Natural killer cell (primary cell): Measurements from ENCODE around the gene RAB8B. TPM values are rescaled to one million over a fixed set of nuclear protein-coding genes. Genes with fewer than 3 reads are reported as not detected.

Experiments
- ATAC-seq, 3 donors: fragments of 150-1000 bp in 2 of 3; fragments of 200-7000 bp in 1 of 3; cut with Tn5 transposase; 1 replicate in 1 of 3; 2 replicates in 2 of 3; pipeline ENCODE4 v1.10.0; 2021; ENCODE audit warnings: mild to moderate bottlenecking in 2 of 3, moderate library complexity in 2 of 3
- DNase-seq, 2 donors: peaks; one replicate each; pipeline versions ENCODE4 v3.0.0 to v3.0.0-alpha.2; 2013 to 2021; ENCODE audit warnings: mixed read lengths in 1 of 2
- H3K27ac ChIP-seq: one replicate; pipeline ENCODE4 v1.5.1; 2013; ENCODE audit warnings: mild to moderate bottlenecking, low read length
- H3K27me3 ChIP-seq: one replicate; pipeline ENCODE4 v1.6.1; 2013; ENCODE audit warnings: low read length; ENCODE audit not compliant: control insufficient read depth, insufficient read depth
- H3K36me3 ChIP-seq: one replicate; pipeline ENCODE4 v1.6.1; 2013; ENCODE audit warnings: low read length; ENCODE audit not compliant: control insufficient read depth, insufficient read depth
- H3K4me1 ChIP-seq: one replicate; pipeline ENCODE4 v1.6.1; 2013; ENCODE audit warnings: low read length; ENCODE audit not compliant: control insufficient read depth, insufficient read depth
- H3K4me3 ChIP-seq: one replicate; pipeline ENCODE4 v1.5.1; 2013; ENCODE audit warnings: low read length
- H3K9me3 ChIP-seq: one replicate; pipeline ENCODE4 v1.6.1; 2013; ENCODE audit warnings: low read length; ENCODE audit not compliant: control insufficient read depth, insufficient read depth
- H3K27ac Mint-ChIP-seq, 2 donors: one replicate each; pipeline ENCODE4 v1.8.0; 2022; ENCODE audit warnings: mild to moderate bottlenecking in 2 of 2, mixed read lengths in 2 of 2, moderate library complexity in 1 of 2
- H3K27me3 Mint-ChIP-seq, 2 donors: one replicate each; pipeline ENCODE4 v1.8.0; 2022; ENCODE audit warnings: low read depth in 2 of 2, mixed read lengths in 2 of 2
- H3K36me3 Mint-ChIP-seq: one replicate; pipeline ENCODE4 v1.8.0; 2022; ENCODE audit warnings: mixed read lengths
- H3K4me1 Mint-ChIP-seq, 2 donors: one replicate each; pipeline ENCODE4 v1.8.0; 2022; ENCODE audit warnings: mixed read lengths in 2 of 2
- H3K4me3 Mint-ChIP-seq: one replicate; pipeline ENCODE4 v1.8.0; 2022; ENCODE audit warnings: mild to moderate bottlenecking, moderate library complexity, mixed read lengths
- H3K9me3 Mint-ChIP-seq, 2 donors: one replicate each; pipeline ENCODE4 v1.8.0; 2022; ENCODE audit warnings: mixed read lengths in 2 of 2
- WGBS: methylation state at CpG from one replicate; pipeline ENCODE4 v1.1.7; 2013; ENCODE audit warnings: missing lambda C conversion rate; ENCODE audit not compliant: insufficient coverage; 5-methylcytosine and 5-hydroxymethylcytosine counted together
- intact Hi-C: fragments of 100-400 bp; cut with micrococcal nuclease; formaldehyde crosslinking; loops from one replicate; pipeline ENCODE4 v1.14.2; 2022
- total RNA-seq, 4 donors: library from RNA; stranded (reverse); fragments of 120-200 nt in 1 of 4; gene quantifications; one replicate each; pipeline versions ENCODE4 v1.2.3 to v1.2.4, GENCODE V29; 2013 to 2022
- TF ChIP-seq, protein P1 (sequence below): fragments of 200-600 bp; IDR thresholded peaks from one replicate; pipeline ENCODE4 v1.8.0; 2022; ENCODE audit warnings: antibody characterized with exemption

Gene RAB8B
- total RNA-seq, 3 donors from 2014 or later (not counting 1 experiment from before 2014, with no cell fraction given): 128 to 155 (median 137) TPM

DNA sequence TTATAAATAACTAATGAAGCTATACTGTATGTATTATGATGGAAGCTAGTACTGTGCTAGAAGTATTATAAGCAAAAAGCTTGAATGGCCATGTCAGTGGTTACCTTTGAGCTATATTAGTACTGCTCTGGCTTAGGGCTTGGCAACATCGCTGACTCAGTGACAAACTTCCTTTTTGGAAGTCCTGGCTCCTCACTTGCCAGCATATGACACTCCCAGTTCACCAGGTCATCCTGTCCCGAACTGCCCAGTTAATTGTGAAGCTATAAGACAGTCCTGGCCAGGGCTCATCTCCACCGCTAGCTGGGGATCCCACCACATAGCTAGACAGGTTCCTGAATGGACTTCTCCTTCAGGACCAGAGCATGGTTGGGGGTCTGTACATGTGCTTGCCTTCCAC lies 31.9 kb downstream of the RAB8B start:
- Mint-ChIP-seq H3K4me3 (peak overlapping the region; percentile 49), H3K36me3 (peaks cover 3% of the 10 kb centered on the region), H3K4me1 (peaks cover 61 to 83% of the 10 kb centered on the region in 2 donors), H3K27me3 (no peaks in the 10 kb centered on the region), H3K9me3 (no peaks in the 10 kb centered on the region), H3K27ac (peak overlapping the region; percentile 23 to 67)
- TF ChIP-seq, protein P1, sequence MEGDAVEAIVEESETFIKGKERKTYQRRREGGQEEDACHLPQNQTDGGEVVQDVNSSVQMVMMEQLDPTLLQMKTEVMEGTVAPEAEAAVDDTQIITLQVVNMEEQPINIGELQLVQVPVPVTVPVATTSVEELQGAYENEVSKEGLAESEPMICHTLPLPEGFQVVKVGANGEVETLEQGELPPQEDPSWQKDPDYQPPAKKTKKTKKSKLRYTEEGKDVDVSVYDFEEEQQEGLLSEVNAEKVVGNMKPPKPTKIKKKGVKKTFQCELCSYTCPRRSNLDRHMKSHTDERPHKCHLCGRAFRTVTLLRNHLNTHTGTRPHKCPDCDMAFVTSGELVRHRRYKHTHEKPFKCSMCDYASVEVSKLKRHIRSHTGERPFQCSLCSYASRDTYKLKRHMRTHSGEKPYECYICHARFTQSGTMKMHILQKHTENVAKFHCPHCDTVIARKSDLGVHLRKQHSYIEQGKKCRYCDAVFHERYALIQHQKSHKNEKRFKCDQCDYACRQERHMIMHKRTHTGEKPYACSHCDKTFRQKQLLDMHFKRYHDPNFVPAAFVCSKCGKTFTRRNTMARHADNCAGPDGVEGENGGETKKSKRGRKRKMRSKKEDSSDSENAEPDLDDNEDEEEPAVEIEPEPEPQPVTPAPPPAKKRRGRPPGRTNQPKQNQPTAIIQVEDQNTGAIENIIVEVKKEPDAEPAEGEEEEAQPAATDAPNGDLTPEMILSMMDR: no peak
- WGBS: 95% methylated on average over 3 of the region's 3 CpGs
- H3K9me3 ChIP-seq: no peaks in the 10 kb centered on the region
- ATAC-seq (peak in 2 of 3 donors; percentile 22 to 24), DNase-seq (no peak)
- no peak overlapping the region for H3K27ac ChIP-seq
- peaks cover 29% of the 10 kb centered on the region for H3K36me3 ChIP-seq
- no peaks in the 10 kb centered on the region for H3K27me3 ChIP-seq
- intact Hi-C loops: no loop called here
- no peak overlapping the region for H3K4me3 ChIP-seq
- peaks cover 5% of the 10 kb centered on the region for H3K4me1 ChIP-seq

DNA sequence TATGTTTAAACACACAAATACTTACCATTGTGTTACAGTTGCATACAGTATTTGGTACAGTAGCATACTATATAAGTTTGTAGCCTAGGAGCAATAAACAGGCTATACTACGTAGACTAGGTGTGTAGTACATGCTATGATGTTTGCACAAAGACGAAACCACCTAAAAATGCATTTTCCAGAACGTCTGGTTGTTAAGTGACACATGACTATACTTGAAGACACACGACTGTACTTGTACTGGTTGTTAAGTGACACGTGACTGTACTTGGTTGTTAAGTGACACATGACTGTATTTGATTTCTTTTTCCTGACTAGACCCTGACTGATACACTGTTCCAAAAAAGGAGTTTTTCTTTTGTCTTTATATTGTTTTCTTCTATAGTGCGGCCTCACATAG lies 34.1 kb downstream of the RAB8B start:
- no peak for DNase-seq
- H3K9me3 ChIP-seq: no peaks in the 10 kb centered on the region
- peak in 1 of 3 donors; percentile 39 for ATAC-seq
- Mint-ChIP-seq H3K27me3 (no peaks in the 10 kb centered on the region), H3K36me3 (peaks cover 8% of the 10 kb centered on the region), H3K9me3 (no peaks in the 10 kb centered on the region), H3K27ac (peak overlapping the region in 1 of 2 donors; percentile 67), H3K4me1 (peaks cover 72 to 86% of the 10 kb centered on the region in 2 donors), H3K4me3 (no peak overlapping the region)
- peaks cover 13% of the 10 kb centered on the region for H3K4me1 ChIP-seq
- no peak overlapping the region for H3K27ac ChIP-seq
- H3K27me3 ChIP-seq: no peaks in the 10 kb centered on the region
- intact Hi-C loops: no loop called here
- peaks cover 27% of the 10 kb centered on the region for H3K36me3 ChIP-seq
- 72% methylated on average over 5 of the region's 6 CpGs for WGBS
- TF ChIP-seq, protein P1: no peak
- no peak overlapping the region for H3K4me3 ChIP-seq

DNA sequence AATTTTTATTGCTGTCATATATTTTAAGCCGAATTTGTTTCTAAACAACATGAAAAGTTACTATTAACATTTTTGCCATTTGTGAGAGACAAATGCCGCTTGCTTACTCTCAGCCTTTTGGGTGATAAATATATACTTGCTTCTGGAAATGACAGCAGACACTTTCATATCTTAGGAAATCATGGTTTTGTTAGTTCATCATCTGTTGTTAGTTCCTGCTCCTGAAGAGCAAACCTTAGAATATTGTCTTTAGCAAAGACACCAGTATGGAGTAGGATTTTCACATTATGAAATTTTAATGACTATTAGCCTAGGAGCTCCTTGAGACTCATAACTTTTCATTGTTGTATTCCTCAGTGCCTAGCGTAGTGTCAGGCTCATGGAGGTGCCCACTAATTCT lies 36.0 kb downstream of the RAB8B start:
- DNase-seq (no peak), ATAC-seq (no peak)
- H3K27me3 ChIP-seq: no peaks in the 10 kb centered on the region
- Mint-ChIP-seq H3K36me3 (peaks cover 8% of the 10 kb centered on the region), H3K27me3 (no peaks in the 10 kb centered on the region), H3K4me3 (peak overlapping the region; percentile 4), H3K4me1 (peaks cover 59 to 73% of the 10 kb centered on the region in 2 donors), H3K27ac (peak overlapping the region; percentile 77 to 92), H3K9me3 (no peaks in the 10 kb centered on the region)
- intact Hi-C loops: no loop called here
- TF ChIP-seq, protein P1: no peak
- H3K27ac ChIP-seq: no peak overlapping the region
- H3K4me1 ChIP-seq: peaks cover 17% of the 10 kb centered on the region
- H3K36me3 ChIP-seq: peaks cover 24% of the 10 kb centered on the region
- no peaks in the 10 kb centered on the region for H3K9me3 ChIP-seq
- no peak overlapping the region for H3K4me3 ChIP-seq
- WGBS: 85% methylated on average over 2 of the region's 3 CpGs
